GM10266 (cell line): ENCODE measurements around the gene OXER1.

ENCODE experiments used
- DNase-seq: peaks from one replicate; pipeline ENCODE4 v3.0.0; 2012; ENCODE audit errors: extremely low spot score
- CTCF ChIP-seq: IDR thresholded peaks from 2 replicates; pipeline ENCODE4 v1.5.1; 2012; ENCODE audit warnings: mild to moderate bottlenecking, low read depth; ENCODE audit not compliant: control insufficient read depth, insufficient read depth; ENCODE audit errors: missing control alignments

Gene OXER1

DNA sequence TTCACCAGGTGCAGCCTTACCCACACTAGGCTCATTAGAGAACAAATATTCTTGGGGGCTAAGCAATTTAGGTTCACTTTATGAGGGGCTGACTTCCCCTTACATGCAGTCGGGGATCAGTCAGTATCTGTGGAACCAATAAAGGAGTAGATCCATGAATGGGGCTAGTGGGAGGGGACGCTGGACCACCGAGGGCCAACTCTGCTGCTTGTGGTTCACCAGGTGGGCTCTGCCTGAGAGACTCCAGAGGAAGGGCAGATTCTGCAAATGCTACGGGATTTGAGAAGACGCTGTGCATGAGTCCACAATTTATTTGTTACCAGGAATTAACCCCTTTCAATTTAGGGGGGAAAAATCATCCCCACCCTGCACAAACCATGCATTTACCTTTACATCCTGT, 44.4 kb upstream of the OXER1 start:
- no peak for DNase-seq
- no peak for TF ChIP-seq CTCF

DNA sequence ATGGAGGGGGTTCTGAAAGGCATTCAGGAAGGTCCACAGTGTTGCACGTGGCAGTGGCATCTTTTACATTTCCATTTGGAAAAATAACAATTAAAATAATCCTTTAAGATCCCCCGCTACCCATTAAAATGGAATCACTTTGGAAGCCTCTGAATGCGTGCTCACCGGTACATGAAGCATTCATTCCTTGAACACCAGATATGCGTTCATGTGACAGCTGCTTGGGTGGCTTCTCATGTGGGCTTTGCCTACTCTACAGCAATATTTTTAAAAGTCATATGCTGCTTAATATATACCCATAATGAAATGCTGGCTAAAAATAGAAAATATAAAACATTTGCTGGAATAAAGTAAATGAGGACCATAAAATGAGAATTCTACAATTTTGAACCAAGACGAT, 42.9 kb upstream of the OXER1 start:
- TF ChIP-seq CTCF = no peak
- DNase-seq = no peak

- TF ChIP-seq CTCF = no peak
- no peak for DNase-seq
Measured at GRCh38 chr2:42804891-42805290, 41.0 kb upstream of the OXER1 start.

- no peak for DNase-seq
- TF ChIP-seq CTCF = no peak
Measured at GRCh38 chr2:42804338-42804737, 40.4 kb upstream of the OXER1 start.

- TF ChIP-seq CTCF = no peak
- DNase-seq = no peak
Measured at GRCh38 chr2:42802150-42802549, 38.2 kb upstream of the OXER1 start.

DNA sequence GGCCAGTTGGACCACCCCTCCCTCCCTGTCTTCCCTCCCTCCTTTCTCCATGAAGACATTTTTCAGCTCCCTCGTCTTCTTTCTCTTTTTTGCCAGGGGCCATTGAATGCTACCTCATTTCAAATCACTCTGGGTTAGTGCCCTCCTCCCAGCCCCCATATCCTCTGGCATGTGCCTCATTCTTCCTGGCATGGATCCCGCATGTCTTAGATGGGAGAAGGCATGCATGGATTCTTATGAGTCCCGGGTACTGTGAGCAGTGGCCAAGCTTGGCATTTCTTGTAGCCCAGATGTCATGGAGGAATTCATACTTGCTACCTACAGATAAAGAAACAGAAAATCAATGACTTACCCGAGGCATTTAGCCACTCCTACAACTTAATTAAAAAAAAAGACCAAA, 37.4 kb upstream of the OXER1 start:
- no peak for DNase-seq
- no peak for TF ChIP-seq CTCF

GRCh38 chr2:42800981-42801380, 37.0 kb upstream of the OXER1 start:
- no peak for DNase-seq
- TF ChIP-seq CTCF = no peak
